ENCODE data around the gene PLCB4.

Gene PLCB4

GRCh38 chr20:9402546-9402945 is 333.7 kb downstream of the PLCB4 start:
- no peak for DNase-seq (ENCODE audit: low spot score)

GRCh38 chr20:9403448-9403847 is 334.6 kb downstream of the PLCB4 start:
- no peak for DNase-seq (ENCODE audit: low spot score)

GRCh38 chr20:9407805-9408421 is 339.0 kb downstream of the PLCB4 start:
- DNase-seq (ENCODE audit: low spot score): peak; percentile 54

- DNase-seq (ENCODE audit: low spot score): no peak
Measured at GRCh38 chr20:9408422-9409300, 339.8 kb downstream of the PLCB4 start.

GRCh38 chr20:9409352-9409751 is 340.5 kb downstream of the PLCB4 start:
- no peak for DNase-seq (ENCODE audit: low spot score)

GRCh38 chr20:9409981-9410380 is 341.1 kb downstream of the PLCB4 start:
- DNase-seq (ENCODE audit: low spot score): no peak

- DNase-seq (ENCODE audit: low spot score): no peak
Measured at GRCh38 chr20:9411833-9412232, 342.9 kb downstream of the PLCB4 start.

- DNase-seq (ENCODE audit: low spot score): no peak
Measured at GRCh38 chr20:9412309-9412708, 343.4 kb downstream of the PLCB4 start.

GRCh38 chr20:9413001-9413400 is 344.1 kb downstream of the PLCB4 start:
- no peak for DNase-seq (ENCODE audit: low spot score)

- DNase-seq (ENCODE audit: low spot score): no peak
Measured at GRCh38 chr20:9415426-9415825, 346.5 kb downstream of the PLCB4 start.

- DNase-seq (ENCODE audit: low spot score): no peak
Measured at GRCh38 chr20:9416421-9416820, 347.5 kb downstream of the PLCB4 start.

- no peak for DNase-seq (ENCODE audit: low spot score)
Measured at GRCh38 chr20:9417665-9418064, 348.8 kb downstream of the PLCB4 start.

GRCh38 chr20:9422321-9423057 is 353.6 kb downstream of the PLCB4 start:
- no peak for DNase-seq (ENCODE audit: low spot score)

GRCh38 chr20:9424551-9424950 is 355.7 kb downstream of the PLCB4 start:
- DNase-seq (ENCODE audit: low spot score): no peak

- no peak for DNase-seq (ENCODE audit: low spot score)
Measured at GRCh38 chr20:9427430-9428291, 358.8 kb downstream of the PLCB4 start.

GRCh38 chr20:9428292-9428607 is 359.4 kb downstream of the PLCB4 start:
- no peak for DNase-seq (ENCODE audit: low spot score)

GRCh38 chr20:9439806-9440205 is 370.9 kb downstream of the PLCB4 start:
- no peak for DNase-seq (ENCODE audit: low spot score)

- no peak for DNase-seq (ENCODE audit: low spot score)
Measured at GRCh38 chr20:9440892-9441291, 372.0 kb downstream of the PLCB4 start.

GRCh38 chr20:9441948-9442347 is 373.1 kb downstream of the PLCB4 start:
- no peak for DNase-seq (ENCODE audit: low spot score)

- no peak for DNase-seq (ENCODE audit: low spot score)
Measured at GRCh38 chr20:9442858-9443257, 374.0 kb downstream of the PLCB4 start.

GRCh38 chr20:9444921-9445320 is 376.0 kb downstream of the PLCB4 start:
- DNase-seq (ENCODE audit: low spot score): no peak

- DNase-seq (ENCODE audit: low spot score): no peak
Measured at GRCh38 chr20:9447182-9447581, 378.3 kb downstream of the PLCB4 start.

Measured in LoVo (cell line).